Gastrocnemius medialis (tissue), 4 donors: ENCODE results near the gene PLIN5. TPM values are rescaled to one million over a fixed set of nuclear protein-coding genes. Genes with fewer than 3 reads are reported as not detected.

Source experiments
- ATAC-seq, 2 donors: fragments of 150-250 bp; one replicate each; pipeline ENCODE4 v1.9.1; 2016
- DNase-seq, 2 donors: peaks; one replicate each; pipeline ENCODE4 v3.0.0-alpha.2; 2019
- H3K27ac ChIP-seq, 4 donors: fragments of 200-600 bp; sonication (generic); 1 replicate in 1 of 4; 2 replicates in 3 of 4; pipeline ENCODE4 v1.5.1; 2016 to 2018; ENCODE audit warnings: mild to moderate bottlenecking in 2 of 4, moderate library complexity in 1 of 4
- H3K27me3 ChIP-seq, 3 donors: fragments of 200-600 bp; sonication (generic) in 2 of 3; 1 replicate in 1 of 3; 2 replicates in 2 of 3; pipeline versions ENCODE4 v1.5.1 to v1.6.0; 2016 to 2019; ENCODE audit warnings: mild to moderate bottlenecking in 1 of 3, moderate library complexity in 1 of 3
- H3K36me3 ChIP-seq, 2 donors: fragments of 200-600 bp; sonication (generic) in 1 of 2; one replicate each; pipeline ENCODE4 v1.5.1; 2017 to 2018
- H3K4me1 ChIP-seq, 2 donors: fragments of 200-600 bp; sonication (generic) in 1 of 2; one replicate each; pipeline ENCODE4 v1.5.1; 2016 to 2017; ENCODE audit warnings: mild to moderate bottlenecking in 2 of 2
- H3K4me3 ChIP-seq, 4 donors: fragments of 200-600 bp; sonication (generic) in 3 of 4; 1 replicate in 1 of 4; 2 replicates in 3 of 4; pipeline ENCODE4 v1.5.1; 2016 to 2019; ENCODE audit warnings: mild to moderate bottlenecking in 2 of 4
- H3K9me3 ChIP-seq, 3 donors: fragments of 200-600 bp; sonication (generic) in 2 of 3; 1 replicate in 1 of 3; 2 replicates in 2 of 3; pipeline ENCODE4 v1.5.1; 2016 to 2019
- CTCF ChIP-seq, 5 experiments: fragments of 450-650 bp in 3 of 5; fragments of 200-600 bp in 2 of 5; sonication (generic) in 2 of 5; IDR thresholded peaks in 4 of 5; conservative IDR thresholded peaks in 1 of 5; 1 replicate in 4 of 5; 2 replicates in 1 of 5; pipeline ENCODE4 v1.5.1; 2016 to 2019; ENCODE audit warnings: antibody characterized with exemption in 5 of 5, mild to moderate bottlenecking in 3 of 5, moderate library complexity in 3 of 5
- POLR2A ChIP-seq, 2 donors: fragments of 450-650 bp; IDR thresholded peaks; one replicate each; pipeline ENCODE4 v1.6.1; 2017; ENCODE audit warnings: antibody characterized with exemption in 2 of 2, mild to moderate bottlenecking in 2 of 2, moderate library complexity in 2 of 2
- in situ Hi-C, 4 donors: fragments of 200-750 bp; cut with MboI; loops; one replicate each; pipeline versions ENCODE4 v1.15.0 to v1.8.0; 2017; ENCODE audit warnings: low sequenced_read_pairs in 4 of 4
- intact Hi-C: fragments of 100-400 bp; cut with DNase I; formaldehyde crosslinking; loops from one replicate; pipeline ENCODE4 v1.15.1; 2023; ENCODE audit warnings: low total_unique reads
- total RNA-seq, 4 donors: library from RNA; depleted of rRNA; stranded (reverse); fragments of >200 nt; gene quantifications; one replicate each; pipeline versions ENCODE4 v1.1.0 to v1.2.3, GENCODE V29; 2016

The PLIN5 gene
- total RNA-seq, 4 donors from 2014 or later: 23.5 to 127 (median 52.9) TPM

GRCh38 chr19:4581666-4582553 lies 46.9 kb upstream of the PLIN5 start:
- Histone ChIP-seq H3K27me3 (peaks cover 36 to 47% (median 39%) of the 10 kb centered on the region in 3 donors), H3K9me3 (no peaks in the 10 kb centered on the region), H3K36me3 (no peaks in the 10 kb centered on the region), H3K4me3 (no peak overlapping the region), H3K27ac (no peak overlapping the region), H3K4me1 (peaks cover 0 to 18% of the 10 kb centered on the region in 2 donors)
- in situ Hi-C loops (no loop called here), intact Hi-C loops (no loop called here)
- ATAC-seq: no peak
- TF ChIP-seq POLR2A (IDR thresholded peaks at IDR 0.05): no peak
- TF ChIP-seq CTCF (IDR thresholded peaks at IDR 0.05 in 4 of 5, conservative IDR thresholded peaks at IDR 0.05 in 1 of 5): no peak
- DNase-seq: no peak

GRCh38 chr19:4580961-4581665 lies 46.1 kb upstream of the PLIN5 start:
- peak overlapping the region in 2 of 4 donors; percentile 26 to 35 for H3K27ac ChIP-seq

GRCh38 chr19:4580021-4580901 lies 45.2 kb upstream of the PLIN5 start:
- in situ Hi-C loops: no loop called here
- DNase-seq: no peak
- intact Hi-C loops: no loop called here
- Histone ChIP-seq H3K4me3 (peak overlapping the region; percentile 25 to 48 (median 39)), H3K27ac (peak overlapping the region in 2 of 4 donors; percentile 26 to 34), H3K36me3 (no peaks in the 10 kb centered on the region), H3K9me3 (no peaks in the 10 kb centered on the region), H3K4me1 (peaks cover 0 to 18% of the 10 kb centered on the region in 2 donors), H3K27me3 (peaks cover 29 to 47% (median 31%) of the 10 kb centered on the region in 3 donors)
- no peak for ATAC-seq
- TF ChIP-seq CTCF (IDR thresholded peaks at IDR 0.05 in 4 of 5, conservative IDR thresholded peaks at IDR 0.05 in 1 of 5) (no peak), POLR2A (IDR thresholded peaks at IDR 0.05) (no peak)

More at GRCh38 chr19:4580961-4581665, 46.1 kb upstream of the PLIN5 start:
- Histone ChIP-seq H3K36me3 (no peaks in the 10 kb centered on the region), H3K4me1 (peaks cover 0 to 18% of the 10 kb centered on the region in 2 donors), H3K9me3 (no peaks in the 10 kb centered on the region), H3K4me3 (peak overlapping the region; percentile 36 to 48 (median 41)), H3K27me3 (peaks cover 36 to 47% (median 37%) of the 10 kb centered on the region in 3 donors)
- in situ Hi-C loops: no loop called here
- intact Hi-C loops: no loop called here
- ATAC-seq (no peak), DNase-seq (no peak)
- no peak for TF ChIP-seq POLR2A (IDR thresholded peaks at IDR 0.05)
- no peak for TF ChIP-seq CTCF (IDR thresholded peaks at IDR 0.05 in 4 of 5, conservative IDR thresholded peaks at IDR 0.05 in 1 of 5)

- H3K36me3 ChIP-seq: no peaks in the 10 kb centered on the region
- H3K4me3 ChIP-seq: no peak overlapping the region
- TF ChIP-seq CTCF (IDR thresholded peaks at IDR 0.05 in 4 of 5, conservative IDR thresholded peaks at IDR 0.05 in 1 of 5) (no peak), POLR2A (IDR thresholded peaks at IDR 0.05) (no peak)
- intact Hi-C loops (no loop called here), in situ Hi-C loops (loop anchor here in 2 of 4 donors (5.0 to 10.0 kb wide), 2 partner anchors 53 to 55 kb away; partner anchors contain the start of gene TNFAIP8L1 (in 1 of the 2))
- no peak for DNase-seq
- no peaks in the 10 kb centered on the region for H3K9me3 ChIP-seq
- H3K27me3 ChIP-seq: peaks cover 21 to 38% (median 23%) of the 10 kb centered on the region in 3 donors
- peaks cover 0 to 13% of the 10 kb centered on the region in 2 donors for H3K4me1 ChIP-seq
- H3K27ac ChIP-seq: peak overlapping the region in 2 of 4 donors; percentile 11 to 23
- ATAC-seq: no peak
Measured at GRCh38 chr19:4579389-4579788, 44.4 kb upstream of the PLIN5 start.
